HEK293T (cell line): ENCODE measurements around the gene WFS1.

Experiments used
- CTCF ChIA-PET: fragments of 350-600 bp; formaldehyde crosslinking; extraction: SDS; loops from one replicate; lab custom pipeline; 2021; ENCODE audit warnings: antibody characterized with exemption, inconsistent platforms; lab: Yijun Ruan, JAX
- POLR2A ChIA-PET: fragments of 350-600 bp; formaldehyde crosslinking; extraction: SDS; loops from one replicate; lab custom pipeline; 2020; ENCODE audit warnings: antibody characterized with exemption, inconsistent platforms; lab: Yijun Ruan, JAX
- DNase-seq: peaks from one replicate; pipeline ENCODE4 v3.0.0; 2012; ENCODE audit warnings: mixed read lengths; ENCODE audit errors: extremely low spot score
- ARNT ChIP-seq: fragments of 450-650 bp; IDR thresholded peaks from 2 replicates; pipeline ENCODE4 v1.6.1; 2017; ENCODE audit warnings: mild to moderate bottlenecking
- BHLHE40 ChIP-seq: fragments of 450-650 bp; IDR thresholded peaks from 2 replicates; pipeline ENCODE4 v1.6.1; 2016; ENCODE audit warnings: mild to moderate bottlenecking, moderate library complexity, borderline replicate concordance
- CTBP1 ChIP-seq: fragments of 450-650 bp; IDR thresholded peaks from 2 replicates; pipeline ENCODE4 v1.6.1; 2016; ENCODE audit warnings: borderline replicate concordance
- ELF4 ChIP-seq: fragments of 450-650 bp; IDR thresholded peaks from 2 replicates; pipeline ENCODE4 v1.6.1; 2017; ENCODE audit warnings: antibody characterized with exemption
- FOXA1 ChIP-seq: fragments of 450-650 bp; IDR thresholded peaks from 2 replicates; pipeline ENCODE4 v1.6.1; 2016; ENCODE audit warnings: mild to moderate bottlenecking
- FOXK2 ChIP-seq: fragments of 450-650 bp; IDR thresholded peaks from 2 replicates; pipeline ENCODE4 v1.6.1; 2016; ENCODE audit warnings: mild to moderate bottlenecking
- FOXM1 ChIP-seq: fragments of 450-650 bp; IDR thresholded peaks from 2 replicates; pipeline ENCODE4 v1.6.1; 2017; ENCODE audit warnings: mild to moderate bottlenecking, borderline replicate concordance
- HDGF ChIP-seq: fragments of 450-650 bp; IDR thresholded peaks from 2 replicates; pipeline ENCODE4 v1.6.1; 2017; ENCODE audit warnings: antibody characterized with exemption, borderline replicate concordance
- L3MBTL2 ChIP-seq: fragments of 450-650 bp; conservative IDR thresholded peaks from 2 replicates; pipeline ENCODE4 v1.6.1; 2016; ENCODE audit warnings: mild to moderate bottlenecking
- LEF1 ChIP-seq: fragments of 450-650 bp; IDR thresholded peaks from 2 replicates; pipeline ENCODE4 v1.6.1; 2017; ENCODE audit warnings: mild to moderate bottlenecking, borderline replicate concordance
- NFRKB ChIP-seq: fragments of 450-650 bp; IDR thresholded peaks from 2 replicates; pipeline ENCODE4 v1.6.1; 2016; ENCODE audit warnings: mild to moderate bottlenecking, moderate library complexity
- PKNOX1 ChIP-seq: fragments of 450-650 bp; IDR thresholded peaks from 2 replicates; pipeline ENCODE4 v1.6.1; 2016
- SP1 ChIP-seq: fragments of 450-650 bp; IDR thresholded peaks from 2 replicates; pipeline ENCODE4 v1.6.1; 2017
- SUZ12 ChIP-seq: fragments of 450-650 bp; IDR thresholded peaks from 2 replicates; pipeline ENCODE4 v1.6.1; 2016; ENCODE audit warnings: mild to moderate bottlenecking
- TARDBP ChIP-seq: fragments of 450-650 bp; IDR thresholded peaks from 2 replicates; pipeline ENCODE4 v1.6.1; 2016
- ZNF384 ChIP-seq: fragments of 450-650 bp; IDR thresholded peaks from 2 replicates; pipeline ENCODE4 v1.6.1; 2016

The WFS1 gene

DNA sequence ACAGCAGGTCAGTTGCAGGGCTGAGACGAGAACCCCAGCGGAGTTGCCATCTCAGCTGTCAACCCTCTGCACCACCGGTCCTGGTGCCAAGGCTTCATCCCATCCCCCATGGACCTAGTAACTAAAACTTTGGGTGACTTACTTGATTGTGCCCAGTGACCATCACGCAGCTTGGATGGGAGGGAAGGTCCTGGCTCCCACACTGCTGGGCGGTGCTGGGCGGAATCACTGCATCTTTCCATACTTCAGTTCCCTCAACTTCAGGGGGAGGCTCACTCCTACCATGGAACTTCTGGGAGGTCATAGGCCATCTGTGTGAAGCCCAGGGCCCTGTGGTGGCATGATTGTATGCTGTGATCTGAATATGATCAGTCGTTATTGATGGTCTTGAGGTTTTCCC lies 43.1 kb upstream of the WFS1 start:
- ChIA-PET POLR2A (no interaction called here), CTCF (no interaction called here)
- no peak for DNase-seq
- TF ChIP-seq ZNF384 (no peak), NFRKB (no peak), FOXM1 (no peak), ARNT (no peak), HDGF (no peak), SUZ12 (no peak), FOXK2 (no peak), LEF1 (no peak), TARDBP (no peak), SP1 (no peak), PKNOX1 (no peak), L3MBTL2 (no peak)

DNA sequence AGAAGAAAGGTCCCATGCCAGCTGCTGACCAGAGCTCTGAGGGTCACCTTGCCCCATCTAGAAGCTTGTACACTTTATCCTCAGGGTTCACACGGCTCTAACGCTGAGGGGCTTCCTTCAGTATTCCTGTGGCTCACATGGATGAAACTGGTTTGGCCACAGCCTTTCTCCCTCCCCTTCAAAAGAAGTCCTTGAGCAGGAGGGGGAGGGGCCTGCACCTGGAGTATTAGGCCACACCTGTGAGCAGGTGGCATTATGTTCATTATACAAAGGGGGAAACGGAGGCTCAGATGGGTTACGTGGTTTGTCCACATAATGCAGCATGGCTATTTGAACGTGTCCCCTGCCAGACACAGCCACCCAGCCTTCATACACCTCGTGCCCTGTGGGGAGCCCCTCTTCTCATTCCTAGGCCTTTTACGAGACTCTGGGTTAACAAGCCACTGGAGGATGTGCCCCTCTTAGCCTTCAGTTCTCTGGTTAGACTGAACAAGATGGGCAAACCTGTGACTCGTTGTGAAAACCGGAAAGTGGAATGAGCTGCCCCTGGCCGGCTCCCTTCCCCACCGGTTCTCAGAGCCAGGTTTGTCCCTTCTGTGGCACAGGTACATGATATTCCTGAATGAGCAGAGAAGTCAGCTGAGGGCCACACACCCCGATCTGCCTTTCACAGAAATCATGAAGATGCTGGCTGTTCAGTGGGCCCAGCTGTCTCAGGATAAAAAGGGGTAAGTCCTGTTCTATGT lies 42.1 kb upstream of the WFS1 start:
- ChIA-PET POLR2A (no interaction called here), CTCF (no interaction called here)
- no peak for DNase-seq
- TF ChIP-seq FOXM1 = no peak
- TF ChIP-seq ELF4 = no peak
- no peak for TF ChIP-seq L3MBTL2
- no peak for TF ChIP-seq FOXK2
- no peak for TF ChIP-seq SP1
- TF ChIP-seq TARDBP = no peak
- TF ChIP-seq ARNT = no peak
- TF ChIP-seq FOXA1 = no peak
- no peak for TF ChIP-seq CTBP1
- no peak for TF ChIP-seq NFRKB
- TF ChIP-seq SUZ12 = no peak
- TF ChIP-seq ZNF384 = no peak
- TF ChIP-seq HDGF = no peak
- TF ChIP-seq LEF1 = no peak
- no peak for TF ChIP-seq PKNOX1
- no peak for TF ChIP-seq BHLHE40

DNA sequence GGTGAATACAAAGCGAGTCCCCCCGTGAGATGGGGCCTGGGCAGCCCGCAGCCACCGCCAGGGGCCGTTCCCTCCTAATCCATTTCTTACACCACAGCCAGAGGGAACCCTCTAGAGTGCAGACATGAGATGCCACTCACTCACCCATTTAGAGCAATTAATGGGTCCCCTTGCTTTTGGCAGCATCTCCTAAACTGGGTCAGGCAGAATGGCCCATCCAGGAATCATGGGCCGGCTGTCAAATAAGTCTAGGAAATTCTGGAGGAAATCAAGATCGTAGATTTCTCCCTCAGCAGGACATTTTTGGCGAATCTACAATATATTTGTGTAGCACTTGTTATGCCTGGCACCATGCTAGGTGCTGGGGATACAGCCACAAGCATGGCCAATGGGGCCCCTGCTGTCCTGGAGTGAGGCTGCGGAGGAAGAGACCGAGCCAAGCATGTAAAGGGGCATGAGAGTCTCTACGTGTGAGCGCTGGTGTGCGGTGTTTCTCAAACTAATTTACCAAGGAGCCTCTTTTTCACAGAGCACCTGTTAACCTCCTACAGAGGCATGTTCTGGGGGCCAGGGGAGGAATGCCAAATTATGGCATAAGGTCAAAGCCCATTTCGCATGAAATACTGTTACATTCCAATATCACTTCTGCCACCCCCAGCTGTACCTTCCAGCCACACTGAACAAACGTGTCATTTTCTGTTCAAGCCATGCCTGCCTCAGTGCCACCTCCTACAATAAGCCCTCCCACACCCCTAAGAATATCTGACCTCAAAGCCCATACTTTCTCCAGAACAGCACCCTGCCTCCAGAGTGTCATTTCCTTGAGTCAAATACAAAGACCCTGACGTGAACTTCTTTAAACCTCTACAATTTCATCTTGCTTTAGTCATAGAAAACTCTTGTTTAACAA lies 41.2 kb upstream of the WFS1 start:
- no peak for TF ChIP-seq ZNF384
- TF ChIP-seq ELF4 = no peak
- no peak for TF ChIP-seq PKNOX1
- TF ChIP-seq SP1 = no peak
- TF ChIP-seq NFRKB = no peak
- no peak for TF ChIP-seq L3MBTL2
- TF ChIP-seq SUZ12 = no peak
- TF ChIP-seq FOXK2 = no peak
- TF ChIP-seq LEF1 = no peak
- no peak for TF ChIP-seq FOXA1
- TF ChIP-seq CTBP1 = no peak
- no peak for TF ChIP-seq HDGF
- no peak for TF ChIP-seq TARDBP
- no peak for DNase-seq
- ChIA-PET CTCF (no interaction called here), POLR2A (no interaction called here)

DNA sequence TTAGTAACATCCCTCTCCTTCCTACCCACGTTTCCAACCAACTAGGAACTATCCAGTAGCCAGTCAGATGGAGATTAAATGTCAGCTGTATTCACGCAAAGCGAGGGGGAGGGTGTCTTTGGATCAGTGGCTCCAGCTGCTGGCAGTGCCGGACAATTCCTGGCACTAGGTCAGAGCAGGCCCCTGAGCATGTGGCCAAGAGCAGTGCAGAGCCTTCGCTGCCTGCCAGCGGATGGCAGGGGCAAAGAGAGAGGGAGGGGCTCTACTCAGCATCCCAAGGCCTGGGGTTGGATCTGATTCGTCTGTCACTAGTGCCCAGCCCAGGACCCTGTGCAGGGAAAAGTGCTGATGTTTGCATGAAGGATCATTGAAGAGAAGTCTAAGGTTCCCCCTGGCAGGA lies 40.6 kb upstream of the WFS1 start:
- POLR2A ChIA-PET = no interaction called here
- CTCF ChIA-PET = no interaction called here
- no peak for DNase-seq
- TF ChIP-seq L3MBTL2 = no peak
- no peak for TF ChIP-seq FOXK2
- no peak for TF ChIP-seq ELF4
- TF ChIP-seq BHLHE40 = no peak
- no peak for TF ChIP-seq FOXM1

DNA sequence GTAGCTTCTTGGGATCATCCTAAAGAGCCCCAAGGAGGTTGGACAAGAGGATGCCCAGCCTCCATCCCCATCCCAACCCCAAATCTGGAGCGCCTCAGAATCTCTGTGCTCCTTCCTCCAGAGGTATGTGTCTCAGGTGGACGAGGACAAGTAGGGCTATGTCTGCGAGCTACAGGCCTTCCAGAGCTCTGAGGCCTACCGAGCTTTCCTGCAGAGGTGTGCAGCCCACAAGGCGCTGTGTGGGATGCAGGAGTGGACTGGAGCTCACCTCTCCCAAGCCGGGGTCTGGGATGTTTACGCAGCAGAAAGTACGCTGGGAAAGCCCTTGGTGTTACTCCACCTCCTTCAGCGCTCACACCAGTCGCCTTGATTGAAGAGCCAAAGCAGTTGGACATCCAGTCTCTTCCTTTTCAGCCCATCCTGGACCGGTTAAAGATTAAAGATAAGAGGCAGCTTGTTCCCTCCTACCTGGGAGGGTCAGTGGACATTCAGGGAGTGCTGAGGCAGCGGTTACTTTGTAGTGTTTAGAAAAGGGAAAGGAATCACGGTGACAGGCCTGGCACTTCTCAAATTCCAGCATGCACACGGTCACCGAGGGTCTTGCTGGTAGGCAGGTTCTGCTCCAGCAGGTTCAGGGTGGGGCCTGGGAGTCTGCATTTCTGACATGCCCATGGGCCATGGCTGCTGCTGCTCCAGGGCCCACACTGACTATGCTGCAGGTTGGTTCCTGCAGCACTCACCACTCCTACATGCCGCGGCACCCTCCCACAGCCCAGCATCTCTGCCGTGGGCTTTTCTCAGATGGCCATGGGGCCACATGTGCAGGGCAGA lies 39.8 kb upstream of the WFS1 start:
- no peak for DNase-seq
- no peak for TF ChIP-seq ELF4
- no peak for TF ChIP-seq FOXK2
- TF ChIP-seq SP1 = no peak
- no peak for TF ChIP-seq L3MBTL2
- TF ChIP-seq TARDBP = no peak
- CTCF ChIA-PET = no interaction called here
- POLR2A ChIA-PET = no interaction called here

DNA sequence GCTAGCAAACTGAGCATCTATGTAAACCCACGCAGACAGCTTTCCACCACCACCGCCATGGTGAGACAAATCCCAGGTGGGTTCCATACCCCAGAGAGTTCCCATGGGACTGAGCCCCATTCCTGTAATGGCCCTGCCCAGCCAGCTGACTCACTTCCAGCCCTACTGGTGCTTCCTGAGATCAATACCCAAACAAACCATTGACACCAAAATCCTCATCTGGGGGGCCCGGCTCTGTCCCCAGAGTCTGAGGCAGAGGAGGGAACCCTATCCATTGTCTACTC lies 39.2 kb upstream of the WFS1 start:
- CTCF ChIA-PET = no interaction called here
- POLR2A ChIA-PET = no interaction called here
- DNase-seq = no peak
- TF ChIP-seq SP1 = no peak
- TF ChIP-seq ELF4 = no peak
- no peak for TF ChIP-seq L3MBTL2
- TF ChIP-seq FOXK2 = no peak
- TF ChIP-seq BHLHE40 = no peak
- no peak for TF ChIP-seq FOXA1
- no peak for TF ChIP-seq PKNOX1
- TF ChIP-seq ZNF384 = no peak
- TF ChIP-seq HDGF = no peak
- TF ChIP-seq SUZ12 = no peak
- TF ChIP-seq CTBP1 = no peak
- TF ChIP-seq NFRKB = no peak
- no peak for TF ChIP-seq ARNT
- no peak for TF ChIP-seq FOXM1
- TF ChIP-seq TARDBP = no peak
- no peak for TF ChIP-seq LEF1
